KBM-7 (cell line): ENCODE data around the gene ADAMTSL3.
"Not testable (repeated sequence)": the region's sequence is repeated elsewhere in the genome, so short reads cannot be mapped to it uniquely, and the experiment has no call there.

Experiments
- DNase-seq: peaks from one replicate; pipeline ENCODE4 v3.0.0-alpha.2; 2015
- in situ Hi-C: fragments of 300-500 bp; cut with MboI; formaldehyde crosslinking; loops from 2 replicates; pipeline ENCODE4 v1.14.3; 2020; ENCODE audit warnings: low sequenced_read_pairs, low pct_unique_long_range_greater_than_20kb, mixed read lengths

The ADAMTSL3 gene

DNA sequence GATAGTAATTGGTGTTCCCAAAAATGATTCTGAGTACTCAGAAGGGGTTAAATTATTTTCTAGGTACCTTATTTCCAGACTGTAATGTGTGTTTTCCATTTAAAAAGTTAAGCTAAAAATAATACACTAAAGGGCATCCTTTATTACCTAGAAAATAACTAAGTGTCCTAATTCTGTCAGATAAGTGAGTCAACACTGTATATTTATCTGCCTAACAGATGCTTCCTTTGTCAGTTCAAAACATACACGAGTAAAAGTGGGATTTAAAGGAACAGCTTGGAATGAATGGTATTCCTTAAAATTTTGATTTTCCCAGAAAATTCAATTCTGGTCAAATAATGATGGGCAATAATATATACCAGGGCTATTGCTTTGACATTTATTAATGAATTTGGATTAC, 78.3 kb downstream of the ADAMTSL3 start:
- no peak for DNase-seq
- in situ Hi-C loops = no loop called here

DNA sequence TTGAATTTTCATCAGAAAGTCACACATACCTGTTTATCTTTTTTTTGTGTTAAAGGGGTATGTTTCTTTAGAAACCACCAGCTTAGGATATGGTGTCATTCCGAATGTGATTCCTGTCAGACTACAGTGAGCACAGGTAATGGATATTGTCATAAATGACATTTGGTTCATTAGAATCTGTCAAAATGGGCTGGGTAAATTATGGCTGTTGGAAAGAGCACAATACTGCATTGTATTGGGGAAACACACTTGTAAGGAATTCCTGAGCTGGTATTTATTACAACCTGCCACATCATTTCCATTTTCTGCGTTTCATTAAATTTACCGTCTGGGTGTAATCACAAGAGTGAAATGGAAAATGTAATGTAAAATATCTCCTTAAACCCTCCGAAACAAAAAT, 78.8 kb downstream of the ADAMTSL3 start:
- no peak for DNase-seq
- in situ Hi-C loops = no loop called here

- DNase-seq = no peak
- in situ Hi-C loops = no loop called here
Observed at GRCh38 chr15:83733206-83733605, 79.3 kb downstream of the ADAMTSL3 start.

- DNase-seq = no peak
- in situ Hi-C loops = no loop called here
Observed at GRCh38 chr15:83733691-83734090, 79.8 kb downstream of the ADAMTSL3 start.

DNA sequence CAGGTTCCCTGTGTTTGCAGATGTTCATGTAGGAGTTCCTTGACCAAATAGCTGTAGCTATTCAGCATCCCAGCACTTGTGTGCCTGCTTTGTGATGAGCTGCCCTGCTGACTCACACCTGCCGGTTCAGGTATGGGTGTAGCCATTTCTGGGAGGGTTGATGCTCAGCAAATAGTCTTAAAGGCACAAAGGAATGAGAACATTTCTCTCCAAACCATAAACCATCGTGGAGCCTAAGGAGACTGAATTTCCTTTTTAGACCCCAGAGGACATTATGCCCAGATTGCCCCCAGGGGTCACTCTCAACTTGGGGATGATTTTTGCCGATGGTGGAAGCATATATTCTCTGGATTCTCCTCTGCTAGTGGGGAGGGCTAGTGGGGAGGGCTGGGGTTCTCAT, 80.6 kb downstream of the ADAMTSL3 start:
- DNase-seq = no peak
- in situ Hi-C loops = no loop called here

GRCh38 chr15:83739629-83740028, 85.7 kb downstream of the ADAMTSL3 start:
- no peak for DNase-seq
- in situ Hi-C loops = no loop called here

DNA sequence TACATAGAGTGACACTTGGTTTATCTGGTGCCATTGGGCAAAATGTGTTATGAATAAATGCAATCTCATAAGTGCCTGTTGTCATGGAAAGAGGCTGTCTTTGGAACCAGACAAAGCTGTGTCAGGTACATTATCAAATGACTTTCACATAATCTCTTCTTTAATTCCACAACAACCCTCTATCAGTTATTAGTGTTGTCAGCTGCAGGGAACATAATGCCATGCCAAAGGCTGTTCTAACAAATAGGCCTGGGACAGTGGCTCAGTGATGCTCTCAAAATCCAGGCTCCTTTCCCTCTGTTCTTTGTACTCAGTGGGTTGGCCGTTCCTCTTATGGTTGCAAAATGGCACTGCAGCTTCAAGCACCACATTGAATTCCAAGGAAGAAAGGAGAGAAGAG, 91.8 kb downstream of the ADAMTSL3 start:
- DNase-seq = no peak
- in situ Hi-C loops = no loop called here

DNA sequence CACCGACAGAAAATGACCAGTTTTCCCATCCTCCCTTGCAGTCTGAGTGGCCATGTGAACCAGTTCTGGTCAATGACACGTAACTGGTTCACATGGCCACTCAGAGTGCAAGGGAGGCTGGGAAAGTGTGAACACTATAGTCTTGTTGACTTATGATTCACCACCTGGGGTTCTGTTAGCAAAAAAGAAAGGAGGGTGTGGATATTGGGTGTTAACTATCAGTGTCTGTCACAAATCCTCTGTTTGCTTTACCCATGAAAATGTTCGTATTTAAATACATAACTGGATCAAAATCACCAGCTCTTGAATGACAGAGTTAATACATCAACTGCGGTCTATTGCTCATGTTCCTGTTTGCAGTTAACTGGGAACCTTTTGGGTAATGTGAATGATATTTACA, 92.3 kb downstream of the ADAMTSL3 start:
- DNase-seq = no peak
- in situ Hi-C loops = no loop called here

GRCh38 chr15:83747050-83747717, 93.3 kb downstream of the ADAMTSL3 start:
- in situ Hi-C loops = no loop called here
- peak; percentile 85 for DNase-seq

- DNase-seq = no peak
- in situ Hi-C loops = no loop called here
Observed at GRCh38 chr15:83747718-83748110, 93.8 kb downstream of the ADAMTSL3 start.

- DNase-seq = no peak
- in situ Hi-C loops = no loop called here
Observed at GRCh38 chr15:83753872-83754493, 100.1 kb downstream of the ADAMTSL3 start.

DNA sequence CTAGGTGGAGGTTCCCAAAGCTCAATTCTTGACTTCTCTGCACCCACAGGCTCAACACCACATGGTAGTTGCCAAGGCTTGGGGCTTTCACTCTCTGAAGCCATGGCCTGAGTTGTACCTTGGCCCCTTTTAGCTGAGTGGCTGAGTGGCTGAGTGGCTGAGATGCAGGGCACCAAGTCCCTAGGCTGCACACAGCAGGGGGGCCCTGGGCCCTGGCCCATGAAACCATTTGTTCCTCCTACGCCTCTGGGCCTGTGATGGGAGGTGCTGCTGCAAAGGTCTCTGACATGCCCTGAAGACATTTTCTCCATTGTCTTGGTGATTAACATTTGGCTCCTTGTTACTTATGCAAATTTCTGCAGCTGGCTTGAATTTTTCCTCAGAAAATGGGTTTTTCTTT, 103.4 kb downstream of the ADAMTSL3 start:
- in situ Hi-C loops, DNase-seq: not testable (repeated sequence)

DNA sequence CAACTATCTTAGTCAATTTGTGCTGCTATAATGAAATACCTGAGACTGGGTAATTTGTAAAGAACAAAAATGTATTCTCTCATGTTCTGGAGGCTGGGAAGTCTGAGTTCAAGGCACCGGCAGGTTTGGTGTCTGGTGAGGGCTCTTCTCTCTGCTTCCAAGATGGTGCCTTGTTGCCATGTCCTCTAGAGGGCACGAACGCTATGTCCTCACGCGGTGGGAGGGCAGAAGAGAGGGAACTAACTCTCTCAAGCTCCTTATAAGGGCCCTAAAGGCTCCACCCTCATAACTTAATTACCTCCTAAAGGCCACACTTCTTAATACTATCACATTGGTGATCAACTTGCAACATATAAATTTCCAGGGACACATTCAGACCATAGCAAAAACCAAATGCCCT, 108.4 kb downstream of the ADAMTSL3 start:
- DNase-seq = no peak
- in situ Hi-C loops = no loop called here

GRCh38 chr15:83764201-83764838, 110.4 kb downstream of the ADAMTSL3 start:
- in situ Hi-C loops = no loop called here
- DNase-seq = no peak

DNA sequence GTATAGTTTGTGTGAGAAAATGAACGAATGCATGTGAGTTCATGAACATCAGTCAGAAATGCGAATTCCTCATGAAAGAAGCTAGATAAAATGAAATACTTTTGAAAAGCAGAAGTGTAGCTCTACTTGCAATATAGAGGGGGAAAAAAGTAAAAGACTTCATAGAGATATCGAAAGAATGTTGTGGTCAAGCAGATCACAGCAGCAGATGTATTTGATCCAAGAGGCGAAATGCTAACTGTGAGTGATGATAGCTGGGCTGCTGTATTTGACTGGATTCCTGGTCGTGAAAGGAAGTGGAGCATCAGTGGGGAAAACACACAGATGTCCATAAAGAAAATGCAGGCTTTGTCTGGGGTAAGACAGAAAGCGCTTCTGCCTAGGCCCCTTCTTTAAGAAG, 112.4 kb downstream of the ADAMTSL3 start:
- in situ Hi-C loops = no loop called here

DNA sequence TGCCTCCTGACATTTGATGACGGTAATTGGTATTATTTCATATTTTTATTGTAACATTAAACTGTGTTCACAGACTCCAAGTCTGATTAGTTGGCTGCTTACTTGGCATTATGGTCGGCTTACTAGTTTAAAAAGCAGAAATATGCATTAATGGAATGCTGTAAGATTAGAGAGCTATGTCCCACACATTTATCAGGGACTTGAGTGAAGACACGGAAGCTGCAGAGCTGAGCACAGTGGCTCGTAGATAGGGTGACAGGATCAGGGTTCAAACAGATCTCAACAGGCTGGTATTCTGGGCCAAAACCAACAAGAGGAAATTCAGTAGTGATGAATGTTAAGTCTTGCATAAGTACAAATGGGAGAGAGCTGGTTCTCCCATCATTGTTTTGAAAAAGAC, 113.8 kb downstream of the ADAMTSL3 start:
- in situ Hi-C loops = no loop called here
- DNase-seq = no peak

More for the DNA sequence above, 112.4 kb downstream of the ADAMTSL3 start:
- no peak for DNase-seq

- in situ Hi-C loops = no loop called here
- DNase-seq = no peak
Observed at GRCh38 chr15:83769411-83769999, 115.6 kb downstream of the ADAMTSL3 start.

DNA sequence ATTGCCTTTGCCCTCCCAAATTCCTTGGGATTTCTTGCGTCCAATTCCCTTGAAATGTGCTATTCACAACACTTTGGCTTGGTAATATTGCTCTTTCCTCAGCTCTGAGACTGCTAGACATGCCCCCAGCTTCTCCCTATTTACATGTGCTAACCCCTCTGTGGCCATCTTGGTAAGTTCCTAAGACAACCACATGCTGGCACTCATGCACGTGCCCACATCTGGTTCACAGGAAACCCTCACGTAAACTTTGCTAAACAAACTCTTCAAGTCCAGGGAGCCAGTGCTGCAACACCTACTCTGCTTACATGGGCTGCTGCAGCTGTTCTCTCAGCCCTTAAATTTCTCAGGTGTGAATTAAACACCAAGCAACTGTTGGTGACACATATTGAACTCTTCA, 121.8 kb downstream of the ADAMTSL3 start:
- in situ Hi-C loops = no loop called here
- DNase-seq = no peak

DNA sequence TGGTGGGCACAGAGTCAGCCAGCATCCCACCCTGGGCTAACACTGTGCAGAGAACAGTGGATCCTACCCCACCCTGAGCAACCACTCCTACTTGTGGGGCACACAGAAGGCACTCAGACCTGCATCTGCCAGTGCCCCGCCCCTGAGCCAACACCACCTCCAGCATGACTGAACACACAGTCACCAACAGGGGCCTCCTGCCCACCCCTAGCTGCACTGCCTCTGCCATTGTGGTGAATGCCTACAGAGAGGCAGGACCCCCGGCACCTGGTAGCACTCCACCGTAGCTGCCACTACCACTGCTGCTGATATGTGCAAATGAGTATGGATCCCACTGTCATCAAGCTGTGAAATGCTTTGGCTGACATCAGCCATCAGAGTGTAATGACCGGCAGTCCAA, 123.1 kb downstream of the ADAMTSL3 start:
- no peak for DNase-seq
- in situ Hi-C loops = no loop called here

DNA sequence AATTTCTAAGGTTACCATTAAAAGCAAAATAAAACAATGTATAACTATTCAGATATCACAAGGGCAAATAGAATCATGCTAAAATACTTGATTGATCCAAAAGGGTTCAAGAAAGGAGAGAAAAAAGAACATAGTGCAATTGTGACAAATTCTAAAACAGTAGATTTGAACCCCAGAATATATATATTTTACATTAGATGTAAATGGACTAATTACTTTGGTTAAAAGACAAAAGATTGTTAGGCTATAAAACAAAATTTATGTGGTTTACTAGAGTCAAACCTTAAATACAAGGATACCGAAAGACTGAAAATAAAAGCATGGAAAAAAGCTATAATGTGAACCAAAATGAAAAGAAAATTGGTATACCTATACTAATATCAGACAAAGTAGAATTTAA, 129.3 kb downstream of the ADAMTSL3 start:
- in situ Hi-C loops = no loop called here
- DNase-seq = no peak
